ENCODE results near the gene ATP13A5.

Gene ATP13A5

DNA sequence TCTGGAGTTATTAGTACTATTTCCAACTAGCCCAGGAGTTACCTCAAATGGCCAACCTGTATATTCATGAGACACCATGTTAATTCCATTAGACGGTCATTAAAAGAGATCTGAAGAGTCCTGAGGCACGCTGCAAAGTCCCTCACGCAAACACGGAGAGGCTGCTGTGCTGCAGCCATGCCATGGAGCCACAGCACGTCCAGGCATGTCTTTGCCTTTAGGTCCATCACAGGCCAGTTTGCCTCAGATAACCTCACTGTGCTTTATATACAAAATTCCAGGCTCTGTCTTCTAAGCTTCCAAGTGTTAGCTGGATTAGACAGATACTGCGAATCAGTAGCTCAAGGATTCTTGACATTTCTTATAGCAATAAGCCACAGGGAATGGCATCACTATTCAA lies 147.4 kb downstream of the ATP13A5 start (continued):
- TF ChIP-seq PRDM6 (tag by site-specific recombination; IDR thresholded peaks at IDR 0.05): no peak

GRCh38 chr3:193230610-193231009 lies 147.9 kb downstream of the ATP13A5 start:
- Histone ChIP-seq H3K4me3 (ENCODE audit: low read depth, low read length) (no peak overlapping the region), H3K27ac (ENCODE audit: extremely low read depth, low read depth, low read length) (no peak overlapping the region), H3K4me1 (ENCODE audit: control insufficient read depth, insufficient read depth, low read length) (no peaks in the 10 kb centered on the region), H3K9me3 (ENCODE audit: control insufficient read depth, insufficient read depth, low read depth, low read length) (no peaks in the 10 kb centered on the region), H3K36me3 (ENCODE audit: control insufficient read depth in 2 of 2, insufficient read depth in 1 of 2, low read length in 2 of 2) (no peaks in the 10 kb centered on the region)
- CTCF ChIA-PET: no interaction called here
- TF ChIP-seq ZNF266 (tag by site-specific recombination; IDR thresholded peaks at IDR 0.05; ENCODE audit: low read depth) (no peak), IKZF3 (tag by site-specific recombination; IDR thresholded peaks at IDR 0.05) (no peak), ZNF211 (tag by site-specific recombination; IDR thresholded peaks at IDR 0.05; ENCODE audit: low read depth) (no peak), MEIS1 (CRISPR knock-in tag; IDR thresholded peaks at IDR 0.05; ENCODE audit: borderline replicate concordance) (no peak), ZNF548 (tag by site-specific recombination; IDR thresholded peaks at IDR 0.05) (no peak), ZNF24 (tag by site-specific recombination; IDR thresholded peaks at IDR 0.05) (no peak), ZNF692 (tag by site-specific recombination; IDR thresholded peaks at IDR 0.05) (no peak), ZNF555 (tag by site-specific recombination; conservative IDR thresholded peaks at IDR 0.05) (no peak), ZNF792 (tag by site-specific recombination; IDR thresholded peaks at IDR 0.05) (no peak), ZNF23 (tag by site-specific recombination; IDR thresholded peaks at IDR 0.05; ENCODE audit: borderline replicate concordance) (no peak)
- TF ChIP-seq, protein P1, sequence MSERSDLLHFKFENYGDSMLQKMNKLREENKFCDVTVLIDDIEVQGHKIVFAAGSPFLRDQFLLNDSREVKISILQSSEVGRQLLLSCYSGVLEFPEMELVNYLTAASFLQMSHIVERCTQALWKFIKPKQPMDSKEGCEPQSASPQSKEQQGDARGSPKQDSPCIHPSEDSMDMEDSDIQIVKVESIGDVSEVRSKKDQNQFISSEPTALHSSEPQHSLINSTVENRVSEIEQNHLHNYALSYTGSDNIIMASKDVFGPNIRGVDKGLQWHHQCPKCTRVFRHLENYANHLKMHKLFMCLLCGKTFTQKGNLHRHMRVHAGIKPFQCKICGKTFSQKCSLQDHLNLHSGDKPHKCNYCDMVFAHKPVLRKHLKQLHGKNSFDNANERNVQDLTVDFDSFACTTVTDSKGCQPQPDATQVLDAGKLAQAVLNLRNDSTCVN (tag by site-specific recombination; optimal IDR thresholded peaks at IDR 0.05): no peak
- TF ChIP-seq, protein P2, sequence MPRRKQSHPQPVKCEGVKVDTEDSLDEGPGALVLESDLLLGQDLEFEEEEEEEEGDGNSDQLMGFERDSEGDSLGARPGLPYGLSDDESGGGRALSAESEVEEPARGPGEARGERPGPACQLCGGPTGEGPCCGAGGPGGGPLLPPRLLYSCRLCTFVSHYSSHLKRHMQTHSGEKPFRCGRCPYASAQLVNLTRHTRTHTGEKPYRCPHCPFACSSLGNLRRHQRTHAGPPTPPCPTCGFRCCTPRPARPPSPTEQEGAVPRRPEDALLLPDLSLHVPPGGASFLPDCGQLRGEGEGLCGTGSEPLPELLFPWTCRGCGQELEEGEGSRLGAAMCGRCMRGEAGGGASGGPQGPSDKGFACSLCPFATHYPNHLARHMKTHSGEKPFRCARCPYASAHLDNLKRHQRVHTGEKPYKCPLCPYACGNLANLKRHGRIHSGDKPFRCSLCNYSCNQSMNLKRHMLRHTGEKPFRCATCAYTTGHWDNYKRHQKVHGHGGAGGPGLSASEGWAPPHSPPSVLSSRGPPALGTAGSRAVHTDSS (tag by site-specific recombination; IDR thresholded peaks at IDR 0.05): no peak
- POLR2A ChIA-PET: interaction anchor here (0.5 kb wide), 1 partner anchor 10 kb away, joined by 3 read pairs; no protein-coding TSS in a partner anchor

DNA sequence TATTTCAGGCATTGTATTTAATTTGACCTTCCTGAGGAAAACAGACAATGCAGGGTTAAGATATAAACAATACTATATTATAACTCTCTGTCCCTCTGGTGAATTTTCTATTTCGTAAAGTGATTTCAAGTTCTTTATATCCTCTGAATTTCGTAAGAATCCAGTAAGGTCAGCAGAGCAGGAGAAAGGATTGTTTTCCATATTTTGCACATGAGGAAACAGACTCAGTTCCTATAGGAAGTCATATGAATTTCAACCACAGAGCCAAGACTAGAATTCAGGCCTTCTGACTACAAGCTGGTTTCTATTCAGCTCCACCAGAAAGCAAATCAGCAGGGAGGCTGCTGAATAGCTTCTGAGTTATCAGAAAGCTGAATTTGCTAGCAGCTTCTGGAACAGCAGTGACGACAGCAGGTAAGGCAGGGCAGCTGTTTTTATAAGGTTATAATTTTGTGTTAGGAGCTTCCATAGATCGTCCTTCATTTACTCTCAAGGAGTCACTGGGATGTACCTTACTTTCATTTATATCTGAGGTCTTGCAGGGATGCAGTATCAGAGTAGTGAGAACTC lies 148.6 kb downstream of the ATP13A5 start:
- Histone ChIP-seq H3K4me1 (ENCODE audit: control insufficient read depth, insufficient read depth, low read length) (no peaks in the 10 kb centered on the region), H3K9me3 (ENCODE audit: control insufficient read depth, insufficient read depth, low read depth, low read length) (no peaks in the 10 kb centered on the region), H3K36me3 (ENCODE audit: control insufficient read depth in 2 of 2, insufficient read depth in 1 of 2, low read length in 2 of 2) (no peaks in the 10 kb centered on the region), H3K4me3 (ENCODE audit: low read depth, low read length) (no peak overlapping the region), H3K27ac (ENCODE audit: extremely low read depth, low read depth, low read length) (no peak overlapping the region)
- CTCF ChIA-PET: no interaction called here
- POLR2A ChIA-PET: interaction anchor here (0.5 kb wide), 1 partner anchor 10 kb away, joined by 3 read pairs; no protein-coding TSS in a partner anchor
- no peak for TF ChIP-seq ZNF560 (tag by site-specific recombination; IDR thresholded peaks at IDR 0.05; ENCODE audit: borderline replicate concordance)
- TF ChIP-seq ZNF830 (tag by site-specific recombination; IDR thresholded peaks at IDR 0.05; ENCODE audit: low read depth): no peak
- no peak for TF ChIP-seq ZNF23 (tag by site-specific recombination; IDR thresholded peaks at IDR 0.05; ENCODE audit: borderline replicate concordance)
- TF ChIP-seq, protein P3, sequence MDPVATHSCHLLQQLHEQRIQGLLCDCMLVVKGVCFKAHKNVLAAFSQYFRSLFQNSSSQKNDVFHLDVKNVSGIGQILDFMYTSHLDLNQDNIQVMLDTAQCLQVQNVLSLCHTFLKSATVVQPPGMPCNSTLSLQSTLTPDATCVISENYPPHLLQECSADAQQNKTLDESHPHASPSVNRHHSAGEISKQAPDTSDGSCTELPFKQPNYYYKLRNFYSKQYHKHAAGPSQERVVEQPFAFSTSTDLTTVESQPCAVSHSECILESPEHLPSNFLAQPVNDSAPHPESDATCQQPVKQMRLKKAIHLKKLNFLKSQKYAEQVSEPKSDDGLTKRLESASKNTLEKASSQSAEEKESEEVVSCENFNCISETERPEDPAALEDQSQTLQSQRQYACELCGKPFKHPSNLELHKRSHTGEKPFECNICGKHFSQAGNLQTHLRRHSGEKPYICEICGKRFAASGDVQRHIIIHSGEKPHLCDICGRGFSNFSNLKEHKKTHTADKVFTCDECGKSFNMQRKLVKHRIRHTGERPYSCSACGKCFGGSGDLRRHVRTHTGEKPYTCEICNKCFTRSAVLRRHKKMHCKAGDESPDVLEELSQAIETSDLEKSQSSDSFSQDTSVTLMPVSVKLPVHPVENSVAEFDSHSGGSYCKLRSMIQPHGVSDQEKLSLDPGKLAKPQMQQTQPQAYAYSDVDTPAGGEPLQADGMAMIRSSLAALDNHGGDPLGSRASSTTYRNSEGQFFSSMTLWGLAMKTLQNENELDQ (tag by site-specific recombination; IDR thresholded peaks at IDR 0.05; ENCODE audit: low read depth): no peak
- TF ChIP-seq ZNF596 (tag by site-specific recombination; IDR thresholded peaks at IDR 0.05): no peak
- TF ChIP-seq ZNF175 (tag by site-specific recombination; IDR thresholded peaks at IDR 0.05): no peak
- no peak for TF ChIP-seq PRDM6 (tag by site-specific recombination; IDR thresholded peaks at IDR 0.05)
- no peak for TF ChIP-seq WT1 (tag by site-specific recombination; IDR thresholded peaks at IDR 0.05)
- TF ChIP-seq, protein P4, sequence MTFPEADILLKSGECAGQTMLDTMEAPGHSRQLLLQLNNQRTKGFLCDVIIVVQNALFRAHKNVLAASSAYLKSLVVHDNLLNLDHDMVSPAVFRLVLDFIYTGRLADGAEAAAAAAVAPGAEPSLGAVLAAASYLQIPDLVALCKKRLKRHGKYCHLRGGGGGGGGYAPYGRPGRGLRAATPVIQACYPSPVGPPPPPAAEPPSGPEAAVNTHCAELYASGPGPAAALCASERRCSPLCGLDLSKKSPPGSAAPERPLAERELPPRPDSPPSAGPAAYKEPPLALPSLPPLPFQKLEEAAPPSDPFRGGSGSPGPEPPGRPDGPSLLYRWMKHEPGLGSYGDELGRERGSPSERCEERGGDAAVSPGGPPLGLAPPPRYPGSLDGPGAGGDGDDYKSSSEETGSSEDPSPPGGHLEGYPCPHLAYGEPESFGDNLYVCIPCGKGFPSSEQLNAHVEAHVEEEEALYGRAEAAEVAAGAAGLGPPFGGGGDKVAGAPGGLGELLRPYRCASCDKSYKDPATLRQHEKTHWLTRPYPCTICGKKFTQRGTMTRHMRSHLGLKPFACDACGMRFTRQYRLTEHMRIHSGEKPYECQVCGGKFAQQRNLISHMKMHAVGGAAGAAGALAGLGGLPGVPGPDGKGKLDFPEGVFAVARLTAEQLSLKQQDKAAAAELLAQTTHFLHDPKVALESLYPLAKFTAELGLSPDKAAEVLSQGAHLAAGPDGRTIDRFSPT (tag by site-specific recombination; IDR thresholded peaks at IDR 0.05): no peak

Data from HEK293 (cell line).